Nephron progenitor cell (in vitro differentiated cells): ENCODE measurements around the gene SCN4A.

Experiments
- DNase-seq: peaks from one replicate; pipeline ENCODE4 v3.0.0; 2021
- H3K27ac Mint-ChIP-seq: 2 replicates; pipeline ENCODE4 v1.8.0; 2021; ENCODE audit warnings: mild to moderate bottlenecking, moderate library complexity, mixed read lengths
- H3K27me3 Mint-ChIP-seq: 2 replicates; pipeline ENCODE4 v1.8.0; 2021; ENCODE audit warnings: mild to moderate bottlenecking, low read depth, mixed read lengths; ENCODE audit not compliant: poor library complexity
- H3K36me3 Mint-ChIP-seq: 2 replicates; pipeline ENCODE4 v1.8.0; 2021; ENCODE audit warnings: low read depth, mixed read lengths
- H3K4me1 Mint-ChIP-seq: 2 replicates; pipeline ENCODE4 v1.8.0; 2021; ENCODE audit warnings: mixed read lengths
- H3K4me3 Mint-ChIP-seq: 2 replicates; pipeline ENCODE4 v1.8.0; 2021; ENCODE audit warnings: mild to moderate bottlenecking, moderate library complexity, mixed read lengths
- H3K9me3 Mint-ChIP-seq: 2 replicates; pipeline ENCODE4 v1.8.0; 2021; ENCODE audit warnings: mild to moderate bottlenecking, moderate library complexity, mixed read lengths
- CTCF ChIP-seq: fragments of 200-600 bp; sonication (generic); IDR thresholded peaks from 2 replicates; pipeline ENCODE4 v1.5.0; 2021; ENCODE audit warnings: antibody characterized with exemption

SCN4A gene

DNA sequence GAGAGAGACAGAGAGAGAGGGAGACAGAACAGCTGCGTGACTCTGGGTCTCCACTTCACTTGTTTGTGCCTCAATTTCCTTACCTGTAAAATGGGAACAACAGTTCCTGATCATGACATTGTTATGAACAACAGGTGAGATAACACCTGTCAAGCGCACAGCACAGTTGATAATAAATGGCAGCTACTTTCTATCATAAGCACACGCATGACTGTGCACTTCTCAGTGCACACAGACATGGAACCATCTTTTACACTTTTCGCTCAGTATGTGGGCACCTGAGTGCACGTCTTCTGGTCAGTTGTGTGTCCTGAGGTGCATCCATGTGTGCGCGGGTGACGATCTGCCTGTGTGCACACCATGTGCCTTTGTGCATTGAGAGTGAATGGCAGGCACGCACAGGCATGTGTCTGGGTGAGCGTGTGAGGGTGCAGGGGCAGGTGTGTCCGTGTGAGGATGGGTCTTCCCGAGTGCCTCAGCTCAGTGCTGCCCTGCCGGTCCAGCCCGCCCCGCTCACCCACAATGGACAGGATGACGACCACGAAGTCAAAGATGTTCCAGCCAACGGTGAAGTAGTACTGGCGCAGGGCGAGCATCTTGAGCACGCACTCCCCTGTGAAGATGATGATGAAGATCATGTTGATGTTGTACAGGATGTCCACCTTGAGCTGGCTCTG lies 30.3 kb downstream of the SCN4A start:
- TF ChIP-seq CTCF: no peak
- no peak for DNase-seq
- Mint-ChIP-seq H3K27me3 (peaks cover 22% of the 10 kb centered on the region), H3K9me3 (no peaks in the 10 kb centered on the region), H3K27ac (peak overlapping the region; percentile 80), H3K4me3 (no peak overlapping the region), H3K36me3 (no peaks in the 10 kb centered on the region), H3K4me1 (peaks cover 46% of the 10 kb centered on the region)

GRCh38 chr17:63941751-63942150 lies 31.0 kb downstream of the SCN4A start:
- Mint-ChIP-seq H3K4me1 (peaks cover 49% of the 10 kb centered on the region), H3K4me3 (no peak overlapping the region), H3K27me3 (peaks cover 22% of the 10 kb centered on the region), H3K27ac (peak overlapping the region; percentile 80), H3K9me3 (no peaks in the 10 kb centered on the region), H3K36me3 (no peaks in the 10 kb centered on the region)
- no peak for DNase-seq
- no peak for TF ChIP-seq CTCF

- Mint-ChIP-seq H3K27ac (no peak overlapping the region), H3K4me3 (no peak overlapping the region), H3K36me3 (no peaks in the 10 kb centered on the region), H3K27me3 (peaks cover 22% of the 10 kb centered on the region), H3K4me1 (peaks cover 44% of the 10 kb centered on the region), H3K9me3 (no peaks in the 10 kb centered on the region)
- no peak for DNase-seq
- TF ChIP-seq CTCF: no peak
Observed at GRCh38 chr17:63941162-63941561, 31.6 kb downstream of the SCN4A start.

- no peak overlapping the region for H3K4me3 Mint-ChIP-seq
- H3K27ac Mint-ChIP-seq: no peak overlapping the region
- TF ChIP-seq CTCF: no peak
- no peak for DNase-seq
- peaks cover 24% of the 10 kb centered on the region for H3K27me3 Mint-ChIP-seq
- H3K4me1 Mint-ChIP-seq: peaks cover 39% of the 10 kb centered on the region
- H3K9me3 Mint-ChIP-seq: no peaks in the 10 kb centered on the region
- no peaks in the 10 kb centered on the region for H3K36me3 Mint-ChIP-seq
Observed at GRCh38 chr17:63940584-63940983, 32.1 kb downstream of the SCN4A start.

DNA sequence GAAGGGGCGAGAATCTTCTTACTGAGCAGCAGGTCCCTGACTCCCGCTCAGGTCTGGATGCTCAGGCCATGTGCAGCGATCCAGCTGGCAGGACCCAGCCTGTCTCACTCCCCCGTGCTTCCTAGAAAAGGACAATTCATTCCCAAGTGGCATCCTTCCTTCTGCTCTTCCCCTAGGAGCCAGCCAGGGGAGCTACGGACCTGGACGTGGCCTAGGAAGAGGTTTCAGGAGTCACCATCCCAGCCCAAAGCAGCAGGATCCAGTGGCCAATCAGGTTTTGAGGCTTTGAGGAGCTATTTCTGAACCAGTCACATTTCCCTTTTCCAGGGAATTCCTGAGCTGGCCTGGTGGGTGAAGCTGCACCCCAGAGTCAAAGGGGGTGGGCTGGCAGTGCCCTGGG lies 32.8 kb downstream of the SCN4A start:
- TF ChIP-seq CTCF: no peak
- Mint-ChIP-seq H3K9me3 (no peaks in the 10 kb centered on the region), H3K27ac (no peak overlapping the region), H3K36me3 (no peaks in the 10 kb centered on the region), H3K27me3 (peaks cover 31% of the 10 kb centered on the region), H3K4me1 (peaks cover 32% of the 10 kb centered on the region), H3K4me3 (no peak overlapping the region)
- no peak for DNase-seq

DNA sequence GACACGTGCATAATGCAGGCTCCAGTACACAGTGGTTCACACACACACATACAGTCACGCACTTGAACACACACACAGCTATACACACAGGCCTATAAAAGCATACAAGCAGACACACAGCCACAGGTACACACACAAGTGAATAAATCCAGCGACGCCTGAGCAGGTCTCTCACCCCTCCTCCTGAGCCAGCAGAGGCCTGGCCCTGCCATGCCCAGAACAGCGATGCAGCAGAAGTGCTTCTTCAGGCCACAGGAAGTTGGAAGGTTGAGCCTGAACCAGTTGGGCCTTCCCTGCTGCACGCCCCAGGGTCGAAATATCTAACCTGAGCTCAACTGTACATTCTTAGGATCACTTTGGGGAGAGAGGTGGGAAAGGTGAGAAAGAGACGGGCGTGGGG lies 33.3 kb downstream of the SCN4A start:
- DNase-seq: no peak
- no peaks in the 10 kb centered on the region for H3K36me3 Mint-ChIP-seq
- no peaks in the 10 kb centered on the region for H3K9me3 Mint-ChIP-seq
- H3K4me3 Mint-ChIP-seq: no peak overlapping the region
- peaks cover 32% of the 10 kb centered on the region for H3K4me1 Mint-ChIP-seq
- no peak overlapping the region for H3K27ac Mint-ChIP-seq
- peaks cover 31% of the 10 kb centered on the region for H3K27me3 Mint-ChIP-seq
- TF ChIP-seq CTCF: no peak
